Measurements from ENCODE around the gene SETBP1. TPM values are rescaled to one million over a fixed set of nuclear protein-coding genes. Genes with fewer than 3 reads are reported as not detected.
A peak's percentile ranks its signal among the peaks of the same experiment; 100 is the strongest.

SETBP1 gene
- total and polyA plus RNA-seq, 2 of the 4 experiments (the other 2 are of a cell fraction): 0.19 to 0.36 TPM

DNA sequence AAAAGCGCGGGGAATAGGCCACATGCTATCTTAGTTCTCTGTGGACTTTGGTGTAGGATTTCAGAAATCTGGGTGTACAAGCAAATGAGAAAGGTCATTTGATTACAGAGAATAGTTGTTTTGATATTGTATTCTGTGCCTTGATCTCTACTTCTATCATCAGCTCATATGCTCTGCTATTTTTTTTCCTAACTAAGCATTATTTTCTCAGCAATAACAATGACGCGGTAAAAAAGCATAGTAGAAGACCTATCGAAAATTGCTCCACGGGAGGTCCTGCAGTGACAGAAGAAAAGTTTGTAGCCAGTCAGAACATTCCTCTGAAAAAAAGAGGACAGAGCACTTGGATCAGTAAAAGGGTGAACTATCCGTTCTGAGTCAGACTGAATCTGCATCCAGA is 2.8 kb upstream of the SETBP1 start:
- Histone ChIP-seq H3K23ac (ENCODE audit: low read depth, low read length) (no peak overlapping the region), H3K18ac (ENCODE audit: low read depth, low read length) (no peak overlapping the region), H3K4ac (ENCODE audit: low read depth, low read length) (no peak overlapping the region), H2AK9ac (replicated peaks; ENCODE audit: low read depth, low read length, poor library complexity) (no peak overlapping the region), H2BK20ac (ENCODE audit: low read depth, low read length) (no peak overlapping the region), H2AK5ac (ENCODE audit: low read depth, low read length) (no peak overlapping the region), H3K4me3 (ENCODE audit: insufficient read depth, low read depth, low read length) (no peak overlapping the region), H2BK15ac (ENCODE audit: low read depth, low read length) (no peak overlapping the region), H2BK120ac (ENCODE audit: low read depth, low read length) (no peak overlapping the region), H3K27me3 (ENCODE audit: control insufficient read depth, insufficient read depth, low read length) (peaks cover 24% of the 10 kb centered on the region), H2BK5ac (ENCODE audit: low read depth, low read length, poor library complexity, severe bottlenecking) (no peak overlapping the region), H4K5ac (ENCODE audit: low read depth, low read length) (no peak overlapping the region), H3K36me3 (ENCODE audit: control insufficient read depth, insufficient read depth, low read length) (no peaks in the 10 kb centered on the region), H3K14ac (replicated peaks; ENCODE audit: low read depth, low read length) (no peak overlapping the region), H3K4me2 (ENCODE audit: low read depth, low read length) (no peak overlapping the region), H4K20me1 (ENCODE audit: insufficient read depth, low read length) (no peaks in the 10 kb centered on the region), H3K9ac (ENCODE audit: low read depth, low read length) (no peak overlapping the region), H3K9me1 (ENCODE audit: insufficient read depth, low read length) (no peaks in the 10 kb centered on the region), H3K27ac (ENCODE audit: insufficient read depth, low read length) (no peak overlapping the region), H3K9me3 (ENCODE audit: control insufficient read depth, insufficient read depth, low read length) (no peaks in the 10 kb centered on the region), H2AFZ (replicated peaks; ENCODE audit: low read length, poor library complexity) (no peak overlapping the region), H4K91ac (ENCODE audit: insufficient read depth, low read depth, low read length) (no peak overlapping the region), H4K8ac (ENCODE audit: low read depth in 2 of 2, low read length in 2 of 2) (no peak overlapping the region), H3K79me1 (ENCODE audit: low read depth in 1 of 2, low read length in 2 of 2) (no peaks in the 10 kb centered on the region), H3K4me1 (ENCODE audit: control insufficient read depth, insufficient read depth, low read length) (peaks cover 3% of the 10 kb centered on the region; the same call in 1 of the 2 replicates), H3K56ac (ENCODE audit: extremely low read depth, insufficient read depth, low read length) (no peak overlapping the region)
- no TSS peak for BruUV-seq (replicated peaks)
- in situ Hi-C loops (cut with MboI; ENCODE audit: low sequenced_read_pairs) (loop anchor here (10.0 kb wide), 1 partner anchor 537 kb away; no protein-coding TSS in a partner anchor), dilution Hi-C loops (cut with HindIII; ENCODE audit: low sequenced_read_pairs, unreplicated experiment) (no loop called here), intact Hi-C loops (cut with micrococcal nuclease) (loop anchor here (2.0 to 10.0 kb wide), 4 partner anchors 535 to 1053 kb away; no protein-coding TSS in a partner anchor)
- WGBS, 2 experiments (ENCODE audit: extremely low coverage in 2 of 2, insufficient read length in 1 of 2): 100% methylated on average over 2 of the region's 7 CpGs; no CpG with 5 or more reads in 1 of the 2 experiments
- TF ChIP-seq, protein P1, sequence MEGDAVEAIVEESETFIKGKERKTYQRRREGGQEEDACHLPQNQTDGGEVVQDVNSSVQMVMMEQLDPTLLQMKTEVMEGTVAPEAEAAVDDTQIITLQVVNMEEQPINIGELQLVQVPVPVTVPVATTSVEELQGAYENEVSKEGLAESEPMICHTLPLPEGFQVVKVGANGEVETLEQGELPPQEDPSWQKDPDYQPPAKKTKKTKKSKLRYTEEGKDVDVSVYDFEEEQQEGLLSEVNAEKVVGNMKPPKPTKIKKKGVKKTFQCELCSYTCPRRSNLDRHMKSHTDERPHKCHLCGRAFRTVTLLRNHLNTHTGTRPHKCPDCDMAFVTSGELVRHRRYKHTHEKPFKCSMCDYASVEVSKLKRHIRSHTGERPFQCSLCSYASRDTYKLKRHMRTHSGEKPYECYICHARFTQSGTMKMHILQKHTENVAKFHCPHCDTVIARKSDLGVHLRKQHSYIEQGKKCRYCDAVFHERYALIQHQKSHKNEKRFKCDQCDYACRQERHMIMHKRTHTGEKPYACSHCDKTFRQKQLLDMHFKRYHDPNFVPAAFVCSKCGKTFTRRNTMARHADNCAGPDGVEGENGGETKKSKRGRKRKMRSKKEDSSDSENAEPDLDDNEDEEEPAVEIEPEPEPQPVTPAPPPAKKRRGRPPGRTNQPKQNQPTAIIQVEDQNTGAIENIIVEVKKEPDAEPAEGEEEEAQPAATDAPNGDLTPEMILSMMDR (conservative IDR thresholded peaks at IDR 0.05; ENCODE audit: low read depth, low read length): no peak
- peak; percentile 20; the same call in 1 of the 2 replicates for TF ChIP-seq MAFK (IDR thresholded peaks at IDR 0.05; ENCODE audit: low read depth, low read length)
- POLR2A ChIA-PET (ENCODE audit: unreplicated experiment): no interaction called here
- DNase-seq: no peak
- CTCF ChIA-PET: no interaction called here
- no peak for ATAC-seq (ENCODE audit: low read depth)

Data from IMR-90 (cell line).